H1 (cell line): Measurements from ENCODE around the gene BTBD9. TPM values are rescaled to one million over a fixed set of nuclear protein-coding genes. Genes with fewer than 3 reads are reported as not detected.

Experiments used
- CTCF ChIA-PET: fragments of 300-600 bp; sonication (Branson Sonifier 250); formaldehyde crosslinking; loops from one replicate; lab custom pipeline; 2021; ENCODE audit not compliant: partially characterized antibody; lab: Charles Lee
- POLR2A ChIA-PET: fragments of 300-600 bp; sonication (Branson Sonifier 250); formaldehyde crosslinking; loops from one replicate; lab custom pipeline; 2021; ENCODE audit warnings: inconsistent platforms; ENCODE audit not compliant: partially characterized antibody; lab: Charles Lee
- DNase-seq, 2 experiments: peaks; one replicate each; pipeline versions ENCODE4 v3.0.0 to v3.0.0-alpha.2; 2010 to 2022; ENCODE audit warnings: low spot score in 2 of 2, low read depth in 1 of 2, mixed read lengths in 1 of 2
- FAIRE-seq: peaks from 2 replicates; lab custom pipeline; 2011; peaks lifted over from hg19 to GRCh38; lab: Jason Lieb, UNC
- H2AFZ ChIP-seq: 2 replicates; pipeline ENCODE4 v1.8.1; 2012; ENCODE audit warnings: low read length, inconsistent platforms
- H2AK5ac ChIP-seq: 2 replicates; pipeline ENCODE4 v1.6.1; 2013; ENCODE audit warnings: low read depth, low read length
- H2BK120ac ChIP-seq: replicated peaks from 2 replicates; pipeline ENCODE3; 2013; ENCODE audit warnings: low read depth, low read length, inconsistent platforms
- H2BK12ac ChIP-seq: 2 replicates; pipeline ENCODE4 v1.6.1; 2013; ENCODE audit warnings: low read depth, low read length
- H2BK15ac ChIP-seq: 2 replicates; pipeline ENCODE4 v1.6.1; 2013; ENCODE audit warnings: low read length
- H2BK20ac ChIP-seq: 2 replicates; pipeline ENCODE4 v1.6.1; 2013; ENCODE audit warnings: low read length
- H2BK5ac ChIP-seq: 2 replicates; pipeline ENCODE4 v1.6.1; 2013; ENCODE audit warnings: low read depth, low read length
- H3K14ac ChIP-seq: 2 replicates; pipeline ENCODE4 v1.6.1; 2013; ENCODE audit warnings: inconsistent platforms; ENCODE audit not compliant: insufficient read length
- H3K18ac ChIP-seq: 2 replicates; pipeline ENCODE4 v1.6.1; 2013; ENCODE audit warnings: low read length; ENCODE audit errors: extremely low read depth
- H3K23ac ChIP-seq: 2 replicates; pipeline ENCODE4 v1.6.1; 2013; ENCODE audit warnings: inconsistent platforms; ENCODE audit not compliant: insufficient read length
- H3K23me2 ChIP-seq: 2 replicates; pipeline ENCODE4 v1.6.1; 2013; ENCODE audit warnings: low read depth, low read length
- H3K27ac ChIP-seq: 2 replicates; pipeline ENCODE4 v1.6.1; 2011; ENCODE audit warnings: low read depth, low read length, inconsistent platforms
- H3K27me3 ChIP-seq, 4 experiments: replicated peaks in 1 of 4; 1 replicate in 1 of 4; 2 replicates in 3 of 4; pipeline versions ENCODE4 v1.6.1 to v1.8.1; 2011 to 2013; ENCODE audit warnings: low read length in 3 of 4, mild to moderate bottlenecking in 3 of 4, inconsistent platforms in 2 of 4, mixed read lengths in 2 of 4, moderate library complexity in 1 of 4; ENCODE audit not compliant: control insufficient read depth in 3 of 4, insufficient read depth in 3 of 4; ENCODE audit errors: extremely low read depth in 1 of 4
- H3K36me3 ChIP-seq, 4 experiments: 2 replicates each; pipeline versions ENCODE4 v1.6.1 to v1.8.1; 2011 to 2013; ENCODE audit warnings: mild to moderate bottlenecking in 4 of 4, low read length in 3 of 4, moderate library complexity in 2 of 4, control low read depth in 1 of 4, inconsistent platforms in 1 of 4; ENCODE audit not compliant: insufficient read depth in 4 of 4, control insufficient read depth in 2 of 4
- H3K4ac ChIP-seq: replicated peaks from 2 replicates; pipeline ENCODE3; 2013; ENCODE audit warnings: low read length, low read depth, mixed read lengths, inconsistent platforms; ENCODE audit not compliant: insufficient read length
- H3K4me1 ChIP-seq, 4 experiments: replicated peaks in 1 of 4; 1 replicate in 1 of 4; 2 replicates in 3 of 4; pipeline versions ENCODE4 v1.6.1 to v1.8.1; 2011 to 2013; ENCODE audit warnings: low read length in 3 of 4, inconsistent platforms in 2 of 4, mixed read lengths in 1 of 4; ENCODE audit not compliant: insufficient read depth in 4 of 4, control insufficient read depth in 3 of 4
- H3K4me2 ChIP-seq, 2 experiments: 2 replicates each; pipeline versions ENCODE4 v1.6.1 to v1.8.1; 2011 to 2013; ENCODE audit warnings: low read depth in 2 of 2, low read length in 2 of 2, control low read depth in 1 of 2, inconsistent platforms in 1 of 2, mild to moderate bottlenecking in 1 of 2; ENCODE audit not compliant: insufficient read depth in 1 of 2
- H3K4me3 ChIP-seq, 4 experiments: fragments of 200-600, 300-600 bp in 1 of 4; sonication (generic), shearing (Covaris generic), sonication (Bioruptor Twin) in 1 of 4; 2 replicates each; pipeline versions ENCODE4 v1.5.1 to v1.8.1; 2011 to 2016; ENCODE audit warnings: low read length in 4 of 4, low read depth in 3 of 4, control low read depth in 2 of 4, inconsistent platforms in 2 of 4, mild to moderate bottlenecking in 2 of 4, mixed read lengths in 1 of 4, moderate library complexity in 1 of 4; ENCODE audit not compliant: insufficient read depth in 2 of 4; ENCODE audit errors: extremely low read depth in 1 of 4
- H3K56ac ChIP-seq: replicated peaks from 2 replicates; pipeline ENCODE3; 2013; ENCODE audit warnings: low read depth, mild to moderate bottlenecking, mixed read lengths, low read length, inconsistent platforms; ENCODE audit not compliant: insufficient read length
- H3K79me1 ChIP-seq: 2 replicates; pipeline ENCODE4 v1.6.1; 2013; ENCODE audit warnings: low read depth, low read length, control low read depth
- H3K79me2 ChIP-seq, 2 experiments: 2 replicates each; pipeline versions ENCODE4 v1.6.1 to v1.8.1; 2012 to 2013; ENCODE audit warnings: low read length in 2 of 2, mild to moderate bottlenecking in 2 of 2, inconsistent platforms in 1 of 2; ENCODE audit not compliant: insufficient read depth in 2 of 2, control insufficient read depth in 1 of 2
- H3K9ac ChIP-seq, 4 experiments: replicated peaks in 1 of 4; 1 replicate in 1 of 4; 2 replicates in 3 of 4; pipeline versions ENCODE4 v1.6.1 to v1.8.1; 2011 to 2013; ENCODE audit warnings: low read depth in 3 of 4, low read length in 3 of 4, control low read depth in 2 of 4, mild to moderate bottlenecking in 2 of 4, moderate library complexity in 2 of 4, inconsistent platforms in 1 of 4; ENCODE audit errors: extremely low read depth in 1 of 4
- H3K9me3 ChIP-seq, 2 experiments: 2 replicates each; pipeline versions ENCODE4 v1.6.1 to v1.8.1; 2012 to 2013; ENCODE audit warnings: mild to moderate bottlenecking in 2 of 2, moderate library complexity in 2 of 2, control low read depth in 1 of 2, inconsistent platforms in 1 of 2, low read depth in 1 of 2, low read length in 1 of 2, mixed read lengths in 1 of 2; ENCODE audit not compliant: insufficient read depth in 2 of 2
- H4K20me1 ChIP-seq, 2 experiments: replicated peaks in 1 of 2; 2 replicates each; pipeline versions ENCODE3 to v1.8.1; 2011 to 2013; ENCODE audit warnings: inconsistent platforms in 2 of 2, low read length in 2 of 2, mild to moderate bottlenecking in 1 of 2; ENCODE audit not compliant: insufficient read depth in 2 of 2, control insufficient read depth in 1 of 2
- H4K5ac ChIP-seq: 2 replicates; pipeline ENCODE4 v1.6.1; 2013; ENCODE audit warnings: low read length, low read depth, mixed read lengths, inconsistent platforms; ENCODE audit not compliant: insufficient read length
- H4K8ac ChIP-seq: 2 replicates; pipeline ENCODE4 v1.8.0; 2013; ENCODE audit warnings: mild to moderate bottlenecking, moderate library complexity, low read length, inconsistent platforms; ENCODE audit not compliant: insufficient read depth; ENCODE audit errors: extremely low read depth
- H4K91ac ChIP-seq: replicated peaks from 2 replicates; pipeline ENCODE3; 2013; ENCODE audit warnings: low read length, mixed read lengths, inconsistent platforms; ENCODE audit not compliant: insufficient read length
- BACH1 ChIP-seq: IDR thresholded peaks from 2 replicates; pipeline ENCODE4 v1.6.1; 2012; ENCODE audit warnings: low read length, improper control_type of control experiment
- CEBPB ChIP-seq: IDR thresholded peaks from 2 replicates; pipeline ENCODE4 v1.6.1; 2012; ENCODE audit warnings: low read depth, low read length
- CHD1 ChIP-seq: IDR thresholded peaks from 2 replicates; pipeline ENCODE4 v1.6.1; 2012; ENCODE audit warnings: low read depth, low read length, improper control_type of control experiment
- CHD2 ChIP-seq: IDR thresholded peaks from 2 replicates; pipeline ENCODE4 v1.6.1; 2012; ENCODE audit warnings: low read length, improper control_type of control experiment
- CTBP2 ChIP-seq: IDR thresholded peaks from 2 replicates; pipeline ENCODE4 v1.7.0; 2011; ENCODE audit warnings: borderline replicate concordance, mild to moderate bottlenecking, moderate library complexity, mixed read lengths, low read length; ENCODE audit not compliant: insufficient read depth, insufficient read length
- EGR1 ChIP-seq: IDR thresholded peaks from 2 replicates; pipeline ENCODE4 v1.6.1; 2011; ENCODE audit warnings: low read depth, low read length, borderline replicate concordance
- KDM4A ChIP-seq: IDR thresholded peaks from one replicate; pipeline ENCODE4 v1.7.1; 2012; ENCODE audit warnings: low read depth, mild to moderate bottlenecking, moderate library complexity, low read length, inconsistent platforms; ENCODE audit not compliant: severe bottlenecking
- MAX ChIP-seq: IDR thresholded peaks from 2 replicates; pipeline ENCODE4 v1.6.1; 2012; ENCODE audit warnings: inconsistent platforms
- RAD21 ChIP-seq, 2 experiments: IDR thresholded peaks in 1 of 2; conservative IDR thresholded peaks in 1 of 2; 2 replicates each; pipeline ENCODE4 v1.6.1; 2011; ENCODE audit warnings: low read depth in 2 of 2, low read length in 2 of 2, improper control_type of control experiment in 1 of 2, inconsistent platforms in 1 of 2, mild to moderate bottlenecking in 1 of 2, moderate library complexity in 1 of 2
- TEAD4 ChIP-seq: IDR thresholded peaks from 2 replicates; pipeline ENCODE4 v1.6.1; 2012; ENCODE audit warnings: low read depth, low read length, inconsistent platforms, mixed read lengths
- WGBS, 2 experiments: shearing (Covaris generic) in 1 of 2; methylation state at CpG; one replicate each; pipeline versions ENCODE4 v1.1.6 to v1.1.7; 2013 to 2015; ENCODE audit warnings: low lambda C conversion rate in 2 of 2, mixed read lengths in 2 of 2, inconsistent platforms in 1 of 2, low coverage in 1 of 2, missing lambda C conversion rate in 1 of 2; ENCODE audit not compliant: insufficient replicate concordance in 2 of 2, insufficient coverage in 1 of 2, insufficient read length in 1 of 2; ENCODE audit errors: extremely low coverage in 1 of 2, missing lambda C conversion rate in 1 of 2; 5-methylcytosine and 5-hydroxymethylcytosine counted together
- polyA plus RNA-seq, 7 experiments: library from polyadenylated mRNA; depleted of rRNA in 3 of 7; stranded (reverse) in 5 of 7; unstranded in 2 of 7; fragments of >200 nt in 5 of 7; fragments of 200-250 nt in 2 of 7; gene quantifications; 1 replicate in 5 of 7; 2 replicates in 1 of 7; 4 replicates in 1 of 7; pipeline versions ENCODE4 v1.2.1 to v1.2.3, GENCODE V29; 2011 to 2013; ENCODE audit warnings: missing spikeins in 2 of 7, mixed read lengths in 2 of 7
- total RNA-seq: library from RNA; stranded (reverse); fragmentation: NEBNext Ultra II Directional; extraction: Animal tissue kit (Norgen Biotek cat#: 25700); gene quantifications from 2 replicates; pipeline ENCODE4 v1.2.1, GENCODE V29; 2021
- TF ChIP-seq, protein P1 (sequence below): IDR thresholded peaks from 2 replicates; pipeline ENCODE4 v1.6.1; 2011; ENCODE audit warnings: low read length, improper control_type of control experiment

BTBD9 gene
- total and polyA plus RNA-seq, 2 of the 8 experiments (the other 6 are each of a cell fraction or from before 2014, with no cell fraction given): 0.92 to 4.1 TPM

- Histone ChIP-seq H2BK5ac (no peak overlapping the region), H2BK12ac (no peak overlapping the region), H3K4ac (no peak overlapping the region), H3K4me1 (no peaks in the 10 kb centered on the region), H3K18ac (no peak overlapping the region), H2BK120ac (no peak overlapping the region), H4K20me1 (peaks cover 0 to 2% of the 10 kb centered on the region in 2 experiments), H3K56ac (no peak overlapping the region), H4K91ac (no peak overlapping the region), H3K14ac (no peak overlapping the region), H3K36me3 (peaks cover 7 to 73% (median 31%) of the 10 kb centered on the region in 4 experiments), H3K79me2 (no peaks in the 10 kb centered on the region), H4K5ac (no peak overlapping the region), H4K8ac (no peak overlapping the region), H3K23me2 (no peaks in the 10 kb centered on the region), H2AFZ (no peak overlapping the region), H3K4me2 (no peak overlapping the region), H2BK20ac (no peak overlapping the region), H3K4me3 (no peak overlapping the region), H2AK5ac (no peak overlapping the region), H3K27ac (no peak overlapping the region), H3K9ac (no peak overlapping the region), H3K23ac (no peak overlapping the region), H3K79me1 (no peaks in the 10 kb centered on the region; the same call in 1 of the 2 replicates), H3K27me3 (no peaks in the 10 kb centered on the region), H2BK15ac (no peak overlapping the region), H3K9me3 (no peaks in the 10 kb centered on the region)
- 89% methylated on average over 7 of the region's 7 CpGs; no CpG with 5 or more reads in 1 of the 2 experiments for WGBS, 2 experiments
- TF ChIP-seq, protein P1, sequence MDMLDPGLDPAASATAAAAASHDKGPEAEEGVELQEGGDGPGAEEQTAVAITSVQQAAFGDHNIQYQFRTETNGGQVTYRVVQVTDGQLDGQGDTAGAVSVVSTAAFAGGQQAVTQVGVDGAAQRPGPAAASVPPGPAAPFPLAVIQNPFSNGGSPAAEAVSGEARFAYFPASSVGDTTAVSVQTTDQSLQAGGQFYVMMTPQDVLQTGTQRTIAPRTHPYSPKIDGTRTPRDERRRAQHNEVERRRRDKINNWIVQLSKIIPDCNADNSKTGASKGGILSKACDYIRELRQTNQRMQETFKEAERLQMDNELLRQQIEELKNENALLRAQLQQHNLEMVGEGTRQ: no peak
- no peak for TF ChIP-seq CTBP2
- no peak for TF ChIP-seq CEBPB
- TF ChIP-seq MAX: no peak
- TF ChIP-seq TEAD4: no peak
- TF ChIP-seq EGR1: no peak
- no peak for TF ChIP-seq RAD21 (IDR thresholded peaks at IDR 0.05 in 1 of 2, conservative IDR thresholded peaks at IDR 0.05 in 1 of 2; ENCODE audit: low read depth in 2 of 2, low read length in 2 of 2)
- no peak for TF ChIP-seq CHD1
- TF ChIP-seq CHD2: no peak
- no peak for TF ChIP-seq BACH1
- no peak for TF ChIP-seq KDM4A
- no peak for DNase-seq
- ChIA-PET CTCF (interaction anchor here (1.0 kb wide), 1 partner anchor 98 kb away, joined by 3 read pairs; no protein-coding TSS in a partner anchor), POLR2A (no interaction called here)
- FAIRE-seq: no peak
Observed at GRCh38 chr6:38678178-38678760, 38.5 kb upstream of the BTBD9 start.
